GM18505 (cell line): Measurements from ENCODE around the gene GRIK4.
"Not testable (repeated sequence)": the region's sequence is repeated elsewhere in the genome, so short reads cannot be mapped to it uniquely, and the experiment has no call there.

Source experiments
- ATAC-seq: cut with Tn5 transposase; IDR thresholded peaks from one replicate; pipeline ENCODE4 v1.9.1; 2021; ENCODE audit not compliant: unreplicated experiment
- POLR2A ChIP-seq: IDR thresholded peaks from 4 replicates; pipeline ENCODE4 v1.6.1; 2011; ENCODE audit warnings: borderline replicate concordance; ENCODE audit not compliant: insufficient read depth, insufficient read length; ENCODE audit errors: extremely low read depth

The GRIK4 gene

DNA sequence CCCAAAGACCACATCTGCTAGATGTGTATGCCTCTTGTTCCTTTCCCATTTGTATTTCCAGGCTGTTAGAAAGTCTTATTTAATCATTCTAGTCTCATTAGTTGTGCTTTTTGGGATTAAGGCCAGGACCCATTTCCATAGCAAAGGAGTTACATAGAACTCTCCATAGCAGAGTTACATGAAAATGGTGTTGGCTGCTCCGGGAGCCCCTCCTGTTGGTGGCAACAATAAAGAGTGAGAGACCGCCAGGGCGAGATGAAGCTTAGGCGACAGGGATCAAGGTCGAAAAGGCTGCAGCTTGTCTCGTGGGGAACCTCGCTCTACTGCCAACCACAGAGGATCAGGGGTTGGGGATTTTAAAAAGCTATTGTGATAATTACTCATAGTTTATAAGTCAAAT lies 58.3 kb downstream of the GRIK4 start:
- ATAC-seq: no peak
- TF ChIP-seq POLR2A: no peak

DNA sequence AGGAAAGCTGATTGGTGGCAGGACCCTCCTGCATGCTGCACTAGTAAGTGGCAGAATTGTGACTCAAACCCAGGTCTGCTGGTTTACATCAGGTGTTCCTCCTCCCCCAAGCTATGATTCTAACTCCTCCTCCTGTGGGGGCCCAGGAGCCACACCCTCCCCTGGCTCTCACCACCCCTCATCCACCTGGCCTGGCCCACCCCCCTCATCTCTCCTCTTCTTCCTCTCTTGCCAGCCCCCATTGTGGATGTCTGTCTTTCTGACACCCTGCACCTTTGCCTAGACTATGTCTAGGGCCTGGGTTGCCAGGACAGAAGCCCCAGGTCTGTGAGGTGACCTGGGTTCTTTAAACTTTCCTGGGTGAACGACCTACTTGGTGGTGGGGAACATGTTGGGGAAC lies 59.9 kb downstream of the GRIK4 start:
- no peak for TF ChIP-seq POLR2A
- ATAC-seq: no peak

DNA sequence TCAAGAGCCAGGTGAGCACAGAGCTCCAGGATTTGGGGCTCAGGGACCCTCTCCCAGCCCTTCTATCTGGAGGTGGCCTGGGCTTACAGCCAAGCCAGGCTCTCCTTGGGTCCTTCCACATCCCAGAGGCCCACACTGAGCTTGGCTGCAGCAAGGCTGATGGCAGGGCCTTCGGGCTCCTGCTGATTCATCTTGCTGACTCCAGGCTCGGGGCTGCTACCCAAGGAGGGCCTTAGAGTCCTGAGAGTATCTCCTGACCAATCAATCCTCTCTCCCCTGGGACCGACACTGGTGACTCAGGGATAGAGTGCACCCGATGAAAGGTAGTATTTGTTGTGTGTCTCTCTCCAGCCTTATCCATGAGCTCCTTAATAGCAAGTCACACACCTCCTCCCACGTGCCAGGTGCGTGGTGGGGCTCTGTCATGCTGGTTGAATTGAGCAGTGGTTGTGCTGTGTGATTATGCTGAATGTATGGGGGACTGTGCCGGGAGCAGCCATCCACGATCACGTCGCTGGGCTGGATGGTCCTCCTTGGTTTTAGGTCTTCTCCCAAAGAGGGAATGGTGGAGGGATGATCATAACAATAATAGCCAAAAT lies 62.3 kb downstream of the GRIK4 start:
- ATAC-seq: no peak
- no peak for TF ChIP-seq POLR2A

DNA sequence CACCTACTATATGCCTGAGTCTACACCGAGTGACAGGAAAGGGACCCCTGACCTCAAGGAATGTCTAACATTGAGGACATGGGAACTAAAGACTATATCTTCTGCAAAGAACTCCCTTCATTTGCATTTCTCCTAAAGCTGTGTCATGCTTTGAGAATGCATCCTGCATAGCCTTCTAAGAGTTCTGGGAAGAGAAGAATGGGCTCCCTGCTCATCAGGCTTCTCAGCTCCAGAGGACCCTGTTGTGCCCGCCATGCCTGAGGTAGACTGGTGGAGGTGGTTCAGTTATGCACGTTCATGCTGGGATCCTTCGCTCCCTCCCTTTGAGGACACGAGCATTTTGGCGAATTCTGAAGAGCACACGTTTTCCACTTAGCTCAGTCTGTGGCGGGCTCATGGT lies 63.3 kb downstream of the GRIK4 start:
- no peak for ATAC-seq

DNA sequence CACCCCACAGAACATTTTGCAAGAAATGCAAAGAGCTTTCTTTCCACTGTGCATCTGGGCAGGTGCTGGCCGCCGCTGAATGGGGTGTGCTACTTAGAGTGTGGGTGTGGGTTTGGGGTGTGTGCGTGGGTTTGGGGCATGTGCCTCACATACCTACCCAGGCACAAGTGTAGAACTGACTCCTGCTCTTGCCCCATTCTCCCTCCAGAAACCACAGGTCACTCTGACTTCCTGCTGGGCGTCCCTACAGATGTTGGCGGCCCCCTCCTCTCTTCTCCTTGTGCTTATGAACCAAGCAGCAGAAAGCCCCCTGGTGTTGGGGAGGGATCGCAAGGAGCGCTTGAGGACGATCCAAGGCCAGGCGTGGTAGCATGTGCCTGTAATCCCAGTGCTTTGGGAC lies 63.9 kb downstream of the GRIK4 start:
- no peak for TF ChIP-seq POLR2A
- no peak for ATAC-seq

More for the DNA sequence above, 63.3 kb downstream of the GRIK4 start:
- TF ChIP-seq POLR2A: no peak

DNA sequence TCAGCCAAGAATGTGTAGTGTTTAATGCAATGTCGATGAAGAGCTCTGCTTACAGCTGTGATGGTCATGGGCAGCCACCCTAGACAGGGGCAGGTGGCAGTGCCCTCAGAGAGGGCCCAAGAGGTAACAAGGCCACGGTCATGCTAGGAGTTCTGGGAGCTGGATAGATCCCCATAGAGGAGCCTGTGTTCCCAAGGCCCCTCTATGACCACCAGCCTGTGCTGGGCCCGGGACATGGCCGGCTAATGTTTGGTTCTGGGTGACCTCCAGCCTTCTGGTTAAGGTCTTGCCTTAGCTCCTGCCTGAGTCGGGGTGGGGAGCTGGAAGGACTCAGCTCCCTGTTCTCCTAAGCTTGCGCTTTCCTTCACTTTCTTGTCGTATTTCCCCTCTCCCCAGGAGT lies 65.1 kb downstream of the GRIK4 start:
- ATAC-seq: no peak

DNA sequence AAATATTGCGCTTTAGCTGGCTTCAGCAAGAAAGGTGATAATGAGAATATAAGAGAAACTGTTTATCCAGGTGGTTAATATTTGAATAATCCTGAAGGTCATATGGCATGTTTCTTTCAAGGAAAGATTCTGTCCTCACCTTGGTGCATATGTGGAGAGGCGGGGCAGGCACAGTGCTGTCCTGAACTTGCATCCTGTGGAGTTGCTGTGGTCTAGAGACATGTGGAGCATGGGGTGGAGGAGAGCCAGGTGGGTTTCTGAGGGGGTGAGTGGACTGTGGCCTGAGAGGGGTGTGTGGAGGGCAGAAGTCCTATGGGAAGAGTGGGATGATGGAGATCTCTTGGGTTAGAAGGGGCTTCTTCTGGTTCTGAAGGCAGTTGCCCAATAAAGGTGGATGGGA lies 65.5 kb downstream of the GRIK4 start:
- no peak for TF ChIP-seq POLR2A
- ATAC-seq: no peak

More for the DNA sequence above, 65.1 kb downstream of the GRIK4 start:
- no peak for TF ChIP-seq POLR2A

DNA sequence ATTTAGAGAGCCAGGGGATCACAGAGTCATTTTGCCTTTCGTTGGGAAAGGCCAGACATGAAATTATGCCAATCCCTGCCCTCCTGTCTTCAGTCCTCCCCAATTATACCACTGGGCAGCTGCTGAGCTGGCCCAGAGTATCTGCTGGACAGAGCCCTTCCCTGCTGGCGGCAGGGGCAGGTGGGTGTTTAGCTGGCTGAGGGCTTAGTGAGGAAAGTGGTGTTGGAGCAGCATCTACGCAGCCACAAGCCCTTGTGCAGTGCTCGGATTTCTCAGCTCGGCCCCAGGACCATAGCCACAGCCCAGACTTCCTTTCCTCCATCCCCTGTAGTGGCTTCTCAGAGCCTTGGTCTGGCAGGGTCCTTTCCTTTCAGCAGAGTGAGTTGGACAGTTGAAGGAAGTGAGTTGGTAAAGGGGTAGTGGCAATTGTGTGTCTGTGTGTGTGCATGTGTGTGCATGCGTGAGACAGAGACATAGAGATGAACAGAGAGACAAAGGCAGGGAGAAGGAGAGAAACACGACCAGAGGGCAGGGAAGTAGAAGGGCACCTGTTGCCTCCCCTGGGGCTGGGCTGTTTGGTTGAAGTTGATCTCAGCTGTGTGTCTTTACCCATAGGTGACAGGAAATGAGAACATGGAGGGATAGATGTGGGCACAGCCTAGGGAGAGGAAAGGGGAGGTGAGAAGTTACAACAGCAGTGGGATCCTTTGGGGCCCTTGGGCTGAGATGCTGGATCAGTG lies 66.2 kb downstream of the GRIK4 start:
- no peak for TF ChIP-seq POLR2A
- no peak for ATAC-seq

DNA sequence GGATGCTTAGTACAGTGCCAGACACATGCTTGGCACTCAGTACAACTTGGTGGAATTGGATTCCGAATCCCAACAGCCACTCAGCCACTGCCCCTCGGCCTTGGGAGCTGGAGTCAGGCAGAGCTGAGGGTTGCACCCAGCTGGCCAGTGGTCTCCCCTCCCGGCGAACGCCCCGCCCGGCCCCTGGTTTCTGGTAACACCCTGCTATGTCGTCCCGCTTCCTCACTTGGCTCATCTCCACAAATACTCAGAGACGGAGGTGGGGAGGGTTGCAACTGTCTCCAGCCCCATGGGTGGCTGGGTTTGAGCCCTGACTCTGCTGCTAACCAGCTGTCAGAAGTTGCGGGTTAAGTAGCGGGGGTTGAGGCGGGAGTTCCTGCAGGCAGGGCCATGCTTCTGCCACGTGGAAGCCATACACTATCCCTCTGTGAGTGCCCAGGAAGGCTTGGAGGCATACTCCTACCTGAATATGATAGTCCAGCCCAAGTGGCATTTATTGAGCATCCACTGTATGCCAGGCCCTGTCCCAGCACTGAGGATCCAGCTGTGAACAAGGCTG lies 67.1 kb downstream of the GRIK4 start:
- ATAC-seq: no peak
- no peak for TF ChIP-seq POLR2A

DNA sequence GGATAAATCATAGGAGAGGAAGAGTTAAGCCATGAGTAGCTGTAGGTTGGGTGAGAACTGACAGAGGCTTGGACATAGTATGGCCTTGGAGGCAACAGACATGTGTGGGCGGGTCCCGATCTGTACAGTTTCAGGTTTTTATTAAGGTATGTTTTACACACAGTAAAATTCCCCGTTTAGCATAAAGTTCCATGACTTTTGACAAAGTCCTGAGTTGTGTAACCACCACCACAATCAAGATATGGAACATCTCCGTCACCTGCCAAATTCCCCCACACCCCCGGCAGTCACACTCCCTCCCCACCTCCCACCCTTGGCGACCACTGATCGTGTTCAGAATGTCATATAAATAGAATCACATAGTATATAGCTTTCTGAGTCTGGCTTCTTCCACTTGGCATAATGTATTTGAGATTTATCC lies 68.1 kb downstream of the GRIK4 start:
- no peak for ATAC-seq
- TF ChIP-seq POLR2A: no peak

DNA sequence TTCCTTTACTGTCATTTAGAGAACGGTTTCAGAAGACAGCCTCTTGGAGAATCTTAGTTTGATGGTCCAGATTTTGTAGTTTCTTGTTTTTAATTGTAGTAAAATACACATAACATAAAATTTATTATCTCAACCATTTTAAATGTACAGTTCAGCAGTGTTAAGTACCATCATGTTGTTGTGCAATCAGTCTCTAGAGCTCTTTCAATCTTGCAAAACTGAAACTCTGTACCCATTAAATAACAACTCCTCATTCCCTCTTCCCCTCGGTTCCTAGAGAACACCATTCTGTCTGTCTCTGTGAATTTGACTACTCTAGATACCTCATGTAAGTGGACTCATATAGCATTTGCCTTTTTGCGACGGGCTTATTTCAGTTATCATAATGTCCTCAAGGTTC lies 69.8 kb downstream of the GRIK4 start:
- TF ChIP-seq POLR2A: no peak
- no peak for ATAC-seq

DNA sequence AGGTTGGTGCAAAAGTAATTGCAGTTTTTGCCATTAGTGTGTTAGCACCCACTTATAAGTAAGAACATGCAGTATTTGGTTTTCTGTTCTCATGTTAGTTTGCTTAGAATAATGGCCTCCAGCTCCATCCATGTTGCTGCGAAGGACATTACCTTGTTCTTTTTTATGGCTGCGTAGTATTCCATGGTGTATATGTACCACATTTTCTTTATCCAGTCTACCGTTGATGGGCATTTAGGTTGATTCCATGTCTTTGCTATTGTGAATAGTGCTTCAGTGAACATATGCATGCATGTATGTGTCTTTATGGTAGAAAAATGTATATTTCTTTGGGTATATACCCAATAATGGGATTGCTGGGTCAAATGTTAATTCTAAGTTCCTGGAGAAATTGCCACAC lies 71.0 kb downstream of the GRIK4 start:
- not testable (repeated sequence) for ATAC-seq

DNA sequence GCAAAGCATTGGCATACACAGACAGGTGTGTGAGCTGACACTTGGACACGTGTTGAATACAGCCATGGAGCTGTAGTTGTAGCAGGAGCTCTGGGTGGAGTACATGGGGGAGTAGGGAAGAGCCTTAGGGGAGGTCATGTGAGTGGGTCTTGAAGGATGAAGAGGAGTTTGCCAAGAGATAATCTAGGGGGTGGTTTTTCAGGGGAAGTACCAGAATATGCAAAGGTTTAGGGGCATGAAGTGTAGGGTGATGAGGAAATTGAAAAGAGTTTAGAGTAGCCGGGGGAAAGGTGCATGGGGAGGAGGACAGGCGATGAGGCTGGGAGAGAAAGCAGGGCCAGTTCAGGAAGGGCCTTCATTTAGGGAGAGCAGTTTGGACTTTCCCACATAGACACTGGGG lies 74.5 kb downstream of the GRIK4 start:
- no peak for ATAC-seq
- TF ChIP-seq POLR2A: no peak

DNA sequence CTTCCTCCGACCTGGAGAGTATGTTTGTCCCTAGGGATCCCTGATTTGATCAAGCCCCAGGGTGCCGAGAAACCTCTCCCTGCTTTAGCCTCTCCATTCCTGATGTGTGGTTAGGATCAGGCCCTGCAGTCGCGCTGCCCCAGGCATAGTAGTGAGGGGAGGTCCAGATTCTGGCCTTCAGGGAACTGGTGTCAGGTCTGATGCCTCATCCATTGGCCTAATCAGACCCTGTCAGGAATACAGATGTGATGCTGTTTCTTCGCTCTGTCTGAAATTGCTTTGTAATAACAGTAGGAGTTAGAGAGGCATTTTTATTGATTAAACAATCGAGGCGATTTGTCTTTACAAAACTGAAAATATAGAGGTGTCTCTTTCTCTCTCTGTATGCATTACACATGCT lies 75.2 kb downstream of the GRIK4 start:
- TF ChIP-seq POLR2A: no peak
- ATAC-seq: no peak
